Activated gamma-delta T cell (primary cell): ENCODE results near the gene DPP6.

Source experiments
- DNase-seq: peaks from one replicate; lab custom pipeline; 2025; lab: John Stamatoyannopoulos, UW

The DPP6 gene

GRCh38 chr7:154232700-154233099, 180.5 kb downstream of the DPP6 start:
- no peak for DNase-seq

- no peak for DNase-seq
These were observed 189.8 kb downstream of the DPP6 start for GRCh38 chr7:154241988-154242387.

GRCh38 chr7:154242709-154243108, 190.5 kb downstream of the DPP6 start:
- no peak for DNase-seq

DNA sequence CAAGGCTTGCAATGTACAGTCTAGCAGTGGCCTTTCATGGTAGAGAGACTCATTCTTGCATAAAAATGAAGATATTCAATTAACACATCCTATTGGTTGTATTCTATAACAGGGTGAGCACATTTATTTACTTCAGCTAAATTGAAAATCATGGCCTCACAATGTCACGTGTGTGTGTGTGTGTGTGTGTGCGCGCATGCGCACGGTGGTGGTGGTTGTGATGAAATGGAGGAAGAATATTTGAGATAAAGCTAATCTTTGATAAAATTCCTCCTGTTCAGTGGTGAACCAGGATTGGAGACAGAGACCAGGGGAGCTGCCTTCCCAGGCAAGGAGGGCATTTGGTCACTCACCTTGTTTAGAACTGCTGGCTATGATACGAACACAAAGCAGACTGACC, 199.8 kb downstream of the DPP6 start:
- DNase-seq: no peak

- DNase-seq: no peak
These were observed 201.6 kb downstream of the DPP6 start for GRCh38 chr7:154253810-154254209.

GRCh38 chr7:154255324-154255723, 203.1 kb downstream of the DPP6 start:
- DNase-seq: no peak

DNA sequence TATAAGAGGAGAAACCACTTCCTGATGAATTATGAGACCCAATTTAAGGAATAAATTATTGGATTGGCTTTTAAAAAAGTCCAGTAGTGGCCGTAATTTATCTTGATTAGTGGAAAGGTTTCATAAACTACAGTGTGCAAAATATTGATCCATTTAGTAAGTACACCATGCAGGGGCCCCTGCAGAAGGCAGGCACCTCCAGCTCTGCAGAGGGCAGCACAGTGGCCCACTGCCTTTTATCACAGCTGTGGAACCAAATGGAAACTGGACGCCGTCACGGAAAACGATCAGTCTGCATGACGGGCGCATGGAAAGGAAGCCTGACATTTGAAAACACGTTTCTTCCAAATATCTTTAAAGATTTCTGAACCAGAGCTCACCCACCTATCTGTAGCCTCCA, 204.0 kb downstream of the DPP6 start:
- no peak for DNase-seq

DNA sequence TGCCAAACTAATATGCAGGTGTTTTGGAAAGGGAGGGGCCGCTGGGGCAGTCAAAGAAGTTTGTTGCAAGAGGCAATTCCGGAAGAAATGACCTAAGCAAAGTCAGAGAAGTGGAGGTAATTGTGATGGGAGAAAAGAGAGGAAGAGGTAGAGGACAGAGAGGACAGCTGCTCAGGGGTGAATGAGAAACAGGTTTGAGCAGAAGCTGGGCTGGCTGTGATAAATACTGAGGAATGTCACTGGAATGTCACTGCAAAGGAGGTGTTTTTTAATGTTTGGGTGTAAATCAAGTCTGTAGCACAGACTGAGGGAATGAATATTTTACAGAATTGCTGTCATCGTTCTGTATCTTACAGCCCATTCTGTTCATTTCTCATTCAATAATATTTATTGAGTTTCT, 207.2 kb downstream of the DPP6 start:
- no peak for DNase-seq

DNA sequence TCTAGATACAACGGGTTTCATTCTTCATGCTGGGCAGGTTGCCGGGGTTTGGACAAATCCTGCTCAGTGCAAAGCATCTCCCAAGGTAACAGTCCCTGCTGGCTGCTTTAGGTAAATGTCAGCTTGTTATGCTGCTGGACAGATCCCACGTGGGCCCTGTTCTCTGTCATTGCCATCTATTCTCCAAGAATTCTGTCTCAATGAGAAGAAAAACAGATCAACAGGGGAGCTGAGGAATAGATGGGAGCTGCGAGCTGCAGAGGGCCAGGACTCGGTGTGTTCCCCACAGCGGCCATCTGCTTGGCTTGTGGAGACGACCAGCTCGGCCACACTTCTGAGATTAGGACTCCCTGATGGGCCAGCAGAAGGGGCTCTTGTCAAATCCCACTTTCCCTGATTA, 235.2 kb downstream of the DPP6 start:
- DNase-seq: no peak

DNA sequence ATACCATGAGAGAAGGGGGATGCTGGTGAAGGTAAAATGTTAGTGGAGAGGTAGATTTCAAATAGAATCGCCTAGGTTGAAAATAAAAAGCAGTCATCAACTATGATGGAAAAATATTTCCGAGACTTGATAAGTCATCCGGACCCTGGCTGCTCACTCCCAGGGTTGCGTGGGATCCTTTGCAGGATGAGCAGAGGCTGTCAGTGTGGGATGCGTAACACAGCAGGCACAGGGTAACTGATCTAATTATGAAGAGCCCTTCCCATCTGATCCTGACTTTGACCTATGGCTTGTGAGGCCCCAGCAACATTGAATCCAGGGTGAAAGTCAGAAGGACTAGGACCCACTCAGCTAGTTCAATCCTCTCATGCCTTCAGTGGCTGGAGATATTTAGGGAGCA, 236.9 kb downstream of the DPP6 start:
- no peak for DNase-seq

DNA sequence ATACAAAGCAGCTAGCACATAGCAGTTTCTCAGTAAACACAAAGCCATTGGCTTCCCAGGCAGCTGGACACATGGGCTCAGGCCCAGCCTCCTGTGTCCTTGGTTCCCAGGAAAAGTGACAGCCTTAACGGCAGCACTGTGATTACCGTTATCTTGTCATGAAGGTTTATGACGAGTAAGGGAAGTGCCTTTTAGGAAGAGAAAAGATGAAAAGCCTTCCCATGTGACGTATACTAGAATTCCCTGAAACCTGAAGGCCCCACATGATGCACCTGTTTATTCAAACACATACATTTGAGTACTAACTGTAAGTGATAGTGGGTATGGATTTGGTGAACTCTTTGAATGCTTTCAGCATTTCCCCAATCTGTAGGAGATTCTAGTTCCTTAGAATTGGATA, 244.2 kb downstream of the DPP6 start:
- DNase-seq: no peak

DNA sequence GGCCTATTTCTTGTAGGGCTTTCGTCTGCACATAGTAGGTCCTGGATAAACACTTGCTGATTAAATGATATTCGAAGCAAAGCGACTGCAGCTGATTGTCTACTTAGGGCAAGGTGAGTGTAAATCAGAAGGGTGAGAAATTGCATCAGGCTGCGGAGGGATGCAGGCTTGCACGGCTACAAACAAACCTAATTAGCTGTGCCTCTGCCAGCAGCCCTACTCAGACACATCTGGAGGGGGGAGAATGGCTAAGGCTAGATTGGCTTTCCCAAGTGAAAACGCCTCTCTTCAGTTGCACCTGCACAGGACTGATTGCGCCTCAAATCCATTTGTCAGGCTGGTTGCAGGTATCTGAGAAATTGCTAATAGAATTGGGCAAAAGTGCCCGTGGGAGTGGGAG, 247.5 kb downstream of the DPP6 start:
- no peak for DNase-seq

- DNase-seq: no peak
These were observed 250.2 kb downstream of the DPP6 start for GRCh38 chr7:154302380-154302779.

GRCh38 chr7:154304231-154304630, 252.0 kb downstream of the DPP6 start:
- no peak for DNase-seq

DNA sequence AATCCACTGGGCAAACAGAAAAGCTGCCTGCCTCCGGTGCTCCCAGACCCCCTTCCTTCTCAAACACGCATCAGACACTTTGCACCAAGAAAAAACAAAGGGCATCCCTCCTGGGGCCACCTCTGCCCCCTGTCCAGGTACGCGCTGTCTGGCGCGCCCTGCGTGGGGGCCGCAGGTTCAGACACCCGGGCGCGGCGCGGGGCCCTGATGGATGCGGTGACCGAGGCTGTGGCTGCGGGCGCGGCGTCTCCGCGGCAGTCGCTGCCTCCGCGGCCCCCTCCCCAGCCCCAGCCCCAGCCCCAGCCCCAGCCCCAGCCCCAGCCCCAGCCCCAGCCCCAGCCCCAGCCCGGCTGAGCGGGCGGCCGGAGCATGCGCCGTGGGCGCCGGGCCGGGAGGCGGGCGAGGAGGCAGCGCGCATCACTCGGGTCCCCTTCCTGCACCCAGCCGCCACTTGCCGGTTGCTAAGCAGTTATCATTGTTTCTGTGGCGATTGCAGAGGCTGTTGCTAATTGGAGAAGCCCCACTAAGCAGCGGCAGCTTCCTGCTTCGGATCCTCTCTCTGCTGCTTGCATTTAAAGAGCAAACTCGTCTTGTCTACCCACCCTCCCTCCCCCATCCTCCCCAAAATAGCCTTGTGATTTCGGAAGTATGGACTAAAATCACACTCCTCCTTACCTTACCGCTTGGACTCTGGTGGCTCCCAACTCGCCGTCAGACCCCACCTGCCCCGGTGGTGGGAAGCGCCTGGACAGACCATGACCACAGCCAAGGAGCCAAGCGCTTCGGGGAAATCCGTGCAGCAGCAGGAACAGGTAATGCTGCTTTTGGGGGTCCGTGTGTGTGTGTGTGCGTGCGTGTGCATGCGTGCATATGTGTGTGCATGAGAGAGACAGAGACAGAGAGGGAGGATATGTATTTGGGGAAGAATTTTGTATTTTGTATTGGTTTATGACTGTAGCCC, 252.8 kb downstream of the DPP6 start:
- no peak for DNase-seq

DNA sequence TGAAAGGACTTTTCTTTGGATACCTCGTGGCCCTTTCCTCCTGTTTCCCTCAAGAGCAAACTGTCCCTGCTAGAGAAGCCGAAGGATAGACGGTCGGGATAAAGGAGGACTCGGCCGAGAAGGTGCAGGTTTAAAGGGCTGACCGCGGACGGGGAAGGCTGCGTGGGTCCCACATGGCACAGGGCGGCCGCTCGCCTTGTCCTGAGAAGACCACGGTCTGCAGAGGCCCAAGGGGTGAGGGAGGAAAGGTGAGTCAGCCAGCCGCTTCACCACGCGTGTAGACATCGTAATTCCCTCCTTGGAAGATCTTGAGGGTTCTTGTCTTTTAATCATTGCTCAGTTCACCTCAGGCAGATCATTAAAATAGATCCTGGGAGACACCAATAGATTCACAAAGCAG, 253.8 kb downstream of the DPP6 start:
- DNase-seq: no peak

DNA sequence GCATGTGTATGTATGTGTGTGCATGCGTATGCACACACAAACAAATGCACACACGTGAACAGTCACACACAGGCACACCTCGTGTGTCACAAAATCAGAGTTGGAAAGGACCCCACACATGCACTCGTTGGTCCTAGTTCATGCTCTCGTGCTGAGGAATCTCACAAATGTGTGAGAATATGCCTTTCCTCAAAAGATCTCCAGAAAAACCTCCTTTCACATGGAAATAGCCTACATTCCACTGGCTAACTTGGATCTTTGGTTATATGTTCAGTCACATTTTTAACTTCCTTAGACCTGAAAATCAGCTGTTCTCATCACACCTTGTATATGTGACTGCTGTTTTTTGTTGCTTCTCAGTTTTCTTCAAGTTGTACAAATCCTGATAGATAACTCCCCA, 256.7 kb downstream of the DPP6 start:
- no peak for DNase-seq

GRCh38 chr7:154310114-154310513, 257.9 kb downstream of the DPP6 start:
- no peak for DNase-seq

- no peak for DNase-seq
These were observed 272.0 kb downstream of the DPP6 start for GRCh38 chr7:154324196-154324595.

DNA sequence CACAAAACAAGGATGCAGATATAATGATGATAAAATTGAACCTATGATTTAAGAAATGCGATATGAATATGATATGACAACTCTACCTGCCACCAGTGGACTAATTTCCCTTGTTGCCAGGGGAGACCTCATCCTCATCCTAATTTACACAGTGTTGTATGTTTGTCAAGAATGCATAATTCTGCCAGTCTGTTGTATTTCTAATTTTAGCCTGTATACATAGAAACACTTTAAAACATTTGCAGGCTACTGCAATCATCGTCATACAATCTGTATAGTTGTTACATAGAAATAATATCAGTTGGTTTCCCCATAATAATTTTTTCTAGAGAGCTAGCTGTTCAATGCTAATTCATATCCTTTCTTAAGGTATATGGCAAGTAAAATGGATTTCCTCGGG, 274.2 kb downstream of the DPP6 start:
- DNase-seq: no peak

GRCh38 chr7:154330318-154330717, 278.1 kb downstream of the DPP6 start:
- no peak for DNase-seq

- no peak for DNase-seq
These were observed 280.8 kb downstream of the DPP6 start for GRCh38 chr7:154332811-154333580.

DNA sequence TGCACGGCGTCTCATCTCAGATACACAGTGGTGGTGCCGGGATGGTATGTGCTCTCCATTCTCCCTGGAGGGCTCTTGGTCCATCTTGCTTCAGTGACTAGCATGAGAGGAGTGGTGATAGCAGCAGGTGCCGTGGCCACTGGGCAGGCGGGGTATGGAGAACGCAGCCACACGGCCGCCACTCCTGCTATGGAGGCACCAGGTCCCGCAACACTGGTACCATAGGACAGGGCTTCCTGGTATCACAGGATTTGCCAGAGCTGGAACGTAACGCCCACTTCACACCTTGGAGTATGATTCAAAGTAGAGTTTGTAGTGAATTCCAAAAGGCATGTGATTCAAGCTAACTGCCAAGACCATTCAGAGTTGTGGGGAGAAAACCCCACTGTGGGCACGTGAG, 284.1 kb downstream of the DPP6 start:
- no peak for DNase-seq
